ENCODE data around the gene CFC1B. TPM values are rescaled to one million over a fixed set of nuclear protein-coding genes. Genes with fewer than 3 reads are reported as not detected.
"Not testable (repeated sequence)": the region's sequence is repeated elsewhere in the genome, so short reads cannot be mapped to it uniquely, and the experiment has no call there.

CFC1B gene
- total and polyA plus RNA-seq, 5 donors from 2014 or later: not detected

- not testable (repeated sequence) for H3K27me3 Mint-ChIP-seq; H3K27ac ChIP-seq (ENCODE audit: insufficient read depth, low read length, poor library complexity, severe bottlenecking); H3K4me3 Mint-ChIP-seq; H3K36me3 ChIP-seq (ENCODE audit: control insufficient read depth, insufficient read depth, low read length); H3K4me3 ChIP-seq (ENCODE audit: low read depth, low read length); H3K4me1 Mint-ChIP-seq; H3K9me3 ChIP-seq (ENCODE audit: control insufficient read depth in 2 of 2, low read length in 2 of 2); H3K36me3 Mint-ChIP-seq; DNase-seq; ATAC-seq (ENCODE audit: low read depth in 2 of 2); H3K4me1 ChIP-seq (ENCODE audit: control insufficient read depth, insufficient read depth, low read length, poor library complexity, severe bottlenecking); H3K27ac Mint-ChIP-seq; H3K27me3 ChIP-seq (ENCODE audit: control insufficient read depth, insufficient read depth, low read length); H3K9me3 Mint-ChIP-seq
These were observed 6.4 kb downstream of the CFC1B start for GRCh38 chr2:130527365-130527967.

GRCh38 chr2:130529545-130529944 is 8.5 kb downstream of the CFC1B start:
- H3K4me1 ChIP-seq (ENCODE audit: control insufficient read depth, insufficient read depth, low read length, poor library complexity, severe bottlenecking); H3K9me3 ChIP-seq (ENCODE audit: control insufficient read depth in 2 of 2, low read length in 2 of 2); H3K4me3 Mint-ChIP-seq; H3K4me3 ChIP-seq (ENCODE audit: low read depth, low read length); ATAC-seq (ENCODE audit: low read depth in 2 of 2); H3K36me3 Mint-ChIP-seq; H3K27ac ChIP-seq (ENCODE audit: insufficient read depth, low read length, poor library complexity, severe bottlenecking); H3K27ac Mint-ChIP-seq; H3K36me3 ChIP-seq (ENCODE audit: control insufficient read depth, insufficient read depth, low read length); H3K9me3 Mint-ChIP-seq; H3K4me1 Mint-ChIP-seq; DNase-seq; H3K27me3 ChIP-seq (ENCODE audit: control insufficient read depth, insufficient read depth, low read length); H3K27me3 Mint-ChIP-seq: not testable (repeated sequence)

GRCh38 chr2:130530212-130530611 is 9.2 kb downstream of the CFC1B start:
- not testable (repeated sequence) for H3K36me3 ChIP-seq (ENCODE audit: control insufficient read depth, insufficient read depth, low read length); H3K27me3 Mint-ChIP-seq; H3K9me3 ChIP-seq (ENCODE audit: control insufficient read depth in 2 of 2, low read length in 2 of 2); H3K9me3 Mint-ChIP-seq; H3K27ac ChIP-seq (ENCODE audit: insufficient read depth, low read length, poor library complexity, severe bottlenecking); H3K4me1 ChIP-seq (ENCODE audit: control insufficient read depth, insufficient read depth, low read length, poor library complexity, severe bottlenecking); H3K4me3 Mint-ChIP-seq; H3K4me1 Mint-ChIP-seq; H3K36me3 Mint-ChIP-seq; H3K4me3 ChIP-seq (ENCODE audit: low read depth, low read length); DNase-seq; ATAC-seq (ENCODE audit: low read depth in 2 of 2); H3K27me3 ChIP-seq (ENCODE audit: control insufficient read depth, insufficient read depth, low read length); H3K27ac Mint-ChIP-seq

- H3K36me3 ChIP-seq (ENCODE audit: control insufficient read depth, insufficient read depth, low read length); H3K4me3 Mint-ChIP-seq; H3K9me3 Mint-ChIP-seq; H3K27me3 Mint-ChIP-seq; H3K27ac ChIP-seq (ENCODE audit: insufficient read depth, low read length, poor library complexity, severe bottlenecking); H3K4me3 ChIP-seq (ENCODE audit: low read depth, low read length); DNase-seq; H3K27ac Mint-ChIP-seq; H3K36me3 Mint-ChIP-seq; H3K9me3 ChIP-seq (ENCODE audit: control insufficient read depth in 2 of 2, low read length in 2 of 2); H3K27me3 ChIP-seq (ENCODE audit: control insufficient read depth, insufficient read depth, low read length); H3K4me1 ChIP-seq (ENCODE audit: control insufficient read depth, insufficient read depth, low read length, poor library complexity, severe bottlenecking); H3K4me1 Mint-ChIP-seq; ATAC-seq (ENCODE audit: low read depth in 2 of 2): not testable (repeated sequence)
These were observed 10.2 kb downstream of the CFC1B start for GRCh38 chr2:130531225-130531624.

- H3K36me3 ChIP-seq (ENCODE audit: control insufficient read depth, insufficient read depth, low read length); H3K27me3 ChIP-seq (ENCODE audit: control insufficient read depth, insufficient read depth, low read length); H3K4me1 ChIP-seq (ENCODE audit: control insufficient read depth, insufficient read depth, low read length, poor library complexity, severe bottlenecking); H3K9me3 Mint-ChIP-seq; ATAC-seq (ENCODE audit: low read depth in 2 of 2); H3K4me1 Mint-ChIP-seq; H3K36me3 Mint-ChIP-seq; H3K4me3 ChIP-seq (ENCODE audit: low read depth, low read length); H3K27ac ChIP-seq (ENCODE audit: insufficient read depth, low read length, poor library complexity, severe bottlenecking); H3K27ac Mint-ChIP-seq; H3K4me3 Mint-ChIP-seq; H3K9me3 ChIP-seq (ENCODE audit: control insufficient read depth in 2 of 2, low read length in 2 of 2); H3K27me3 Mint-ChIP-seq; DNase-seq: not testable (repeated sequence)
These were observed 10.7 kb downstream of the CFC1B start for GRCh38 chr2:130531672-130532071.

GRCh38 chr2:130536654-130537053 is 15.6 kb downstream of the CFC1B start:
- H3K27ac ChIP-seq (ENCODE audit: insufficient read depth, low read length, poor library complexity, severe bottlenecking); H3K4me1 Mint-ChIP-seq; H3K4me3 ChIP-seq (ENCODE audit: low read depth, low read length); H3K27ac Mint-ChIP-seq; ATAC-seq (ENCODE audit: low read depth in 2 of 2); H3K4me3 Mint-ChIP-seq; H3K4me1 ChIP-seq (ENCODE audit: control insufficient read depth, insufficient read depth, low read length, poor library complexity, severe bottlenecking); DNase-seq; H3K36me3 Mint-ChIP-seq; H3K9me3 Mint-ChIP-seq; H3K36me3 ChIP-seq (ENCODE audit: control insufficient read depth, insufficient read depth, low read length); H3K9me3 ChIP-seq (ENCODE audit: control insufficient read depth in 2 of 2, low read length in 2 of 2); H3K27me3 ChIP-seq (ENCODE audit: control insufficient read depth, insufficient read depth, low read length); H3K27me3 Mint-ChIP-seq: not testable (repeated sequence)

GRCh38 chr2:130538271-130538670 is 17.2 kb downstream of the CFC1B start:
- not testable (repeated sequence) for H3K27me3 ChIP-seq (ENCODE audit: control insufficient read depth, insufficient read depth, low read length); ATAC-seq (ENCODE audit: low read depth in 2 of 2); H3K9me3 ChIP-seq (ENCODE audit: control insufficient read depth in 2 of 2, low read length in 2 of 2); H3K36me3 Mint-ChIP-seq; H3K9me3 Mint-ChIP-seq; H3K4me1 ChIP-seq (ENCODE audit: control insufficient read depth, insufficient read depth, low read length, poor library complexity, severe bottlenecking); H3K4me1 Mint-ChIP-seq; H3K27me3 Mint-ChIP-seq; H3K27ac ChIP-seq (ENCODE audit: insufficient read depth, low read length, poor library complexity, severe bottlenecking); H3K36me3 ChIP-seq (ENCODE audit: control insufficient read depth, insufficient read depth, low read length); DNase-seq; H3K4me3 ChIP-seq (ENCODE audit: low read depth, low read length); H3K27ac Mint-ChIP-seq; H3K4me3 Mint-ChIP-seq

GRCh38 chr2:130542789-130543188 is 21.8 kb downstream of the CFC1B start:
- ATAC-seq (ENCODE audit: low read depth in 2 of 2); H3K27me3 ChIP-seq (ENCODE audit: control insufficient read depth, insufficient read depth, low read length); H3K9me3 ChIP-seq (ENCODE audit: control insufficient read depth in 2 of 2, low read length in 2 of 2); H3K4me3 ChIP-seq (ENCODE audit: low read depth, low read length); H3K27ac ChIP-seq (ENCODE audit: insufficient read depth, low read length, poor library complexity, severe bottlenecking); H3K27ac Mint-ChIP-seq; H3K9me3 Mint-ChIP-seq; H3K27me3 Mint-ChIP-seq; H3K36me3 ChIP-seq (ENCODE audit: control insufficient read depth, insufficient read depth, low read length); H3K36me3 Mint-ChIP-seq; H3K4me1 Mint-ChIP-seq; H3K4me3 Mint-ChIP-seq; H3K4me1 ChIP-seq (ENCODE audit: control insufficient read depth, insufficient read depth, low read length, poor library complexity, severe bottlenecking); DNase-seq: not testable (repeated sequence)

Measured in CD4-positive, CD25-positive, alpha-beta regulatory T cell (primary cell).